Body of pancreas (tissue), 4 donors: ENCODE data around the gene EZH1. TPM values are rescaled to one million over a fixed set of nuclear protein-coding genes. Genes with fewer than 3 reads are reported as not detected.

Experiments
- ATAC-seq: fragments of 150-250 bp; one replicate; pipeline ENCODE4 v1.9.1; 2016
- DNase-seq, 4 donors: peaks; one replicate each; pipeline ENCODE4 v3.0.0-alpha.2; 2019
- H3K27ac ChIP-seq, 4 donors: fragments of 200-600 bp; sonication (generic); 1 replicate in 3 of 4; 2 replicates in 1 of 4; pipeline versions ENCODE4 v1.5.1 to v1.6.1; 2016 to 2019; ENCODE audit warnings: mild to moderate bottlenecking in 1 of 4, mixed read lengths in 1 of 4, moderate library complexity in 1 of 4
- H3K27me3 ChIP-seq, 2 donors: fragments of 200-600 bp; sonication (generic); one replicate each; pipeline ENCODE4 v1.6.0; 2016; ENCODE audit warnings: mild to moderate bottlenecking in 1 of 2
- H3K36me3 ChIP-seq, 2 donors: fragments of 200-600 bp; sonication (generic); replicated peaks in 1 of 2; 2 replicates each; pipeline ENCODE4 v1.5.1; 2016; ENCODE audit warnings: low read depth in 2 of 2; ENCODE audit not compliant: insufficient read depth in 1 of 2
- H3K4me1 ChIP-seq: fragments of 200-600 bp; sonication (generic); one replicate; pipeline ENCODE4 v1.6.0; 2016
- H3K4me3 ChIP-seq, 2 donors: fragments of 200-600 bp; sonication (generic); 1 replicate in 1 of 2; 2 replicates in 1 of 2; pipeline ENCODE4 v1.5.1; 2016 to 2019
- H3K9me3 ChIP-seq, 3 donors: fragments of 200-600 bp; sonication (generic); 1 replicate in 2 of 3; 2 replicates in 1 of 3; pipeline ENCODE4 v1.5.1; 2016
- CTCF ChIP-seq, 7 experiments: fragments of 450-650 bp in 4 of 7; fragments of 200-600 bp in 3 of 7; sonication (generic) in 3 of 7; IDR thresholded peaks; one replicate each; pipeline ENCODE4 v1.5.1; 2016 to 2019; ENCODE audit warnings: antibody characterized with exemption in 7 of 7
- POLR2A ChIP-seq, 3 donors: fragments of 450-650 bp; IDR thresholded peaks; one replicate each; pipeline ENCODE4 v1.6.1; 2016; ENCODE audit warnings: antibody characterized with exemption in 3 of 3, mild to moderate bottlenecking in 2 of 3
- WGBS, 2 donors: methylation state at CpG; one replicate each; pipeline ENCODE4 v1.1.5; 2017; 5-methylcytosine and 5-hydroxymethylcytosine counted together
- intact Hi-C: fragments of 100-400 bp; cut with DNase I; formaldehyde crosslinking; loops from one replicate; pipeline ENCODE4 v1.15.1; 2023
- total RNA-seq, 2 donors: library from RNA; depleted of rRNA; stranded (reverse); fragments of >200 nt; gene quantifications; one replicate each; pipeline ENCODE4 v1.1.0, GENCODE V29; 2016

The EZH1 gene
- total RNA-seq, 2 donors from 2014 or later = 19.1 to 28.5 TPM

- H3K36me3 ChIP-seq = peaks cover 16 to 25% of the 10 kb centered on the region in 2 donors
- WGBS, 2 donors = 82 to 84% methylated on average over 10 of the region's 10 CpGs
- no peak overlapping the region for H3K27ac ChIP-seq
- no peaks in the 10 kb centered on the region for H3K4me1 ChIP-seq
- TF ChIP-seq POLR2A (IDR thresholded peaks at IDR 0.05) (no peak), CTCF (IDR thresholded peaks at IDR 0.05) (no peak)
- no peak overlapping the region for H3K4me3 ChIP-seq
- DNase-seq (no peak), ATAC-seq (no peak)
- no peaks in the 10 kb centered on the region for H3K27me3 ChIP-seq
- H3K9me3 ChIP-seq = no peaks in the 10 kb centered on the region
- intact Hi-C loops = no loop called here
Measured at GRCh38 chr17:42700586-42701289, 44.1 kb downstream of the EZH1 start.

- 95 to 98% methylated on average over 4 of the region's 4 CpGs for WGBS, 2 donors
- Histone ChIP-seq H3K4me1 (no peaks in the 10 kb centered on the region), H3K9me3 (no peaks in the 10 kb centered on the region), H3K27ac (no peak overlapping the region), H3K4me3 (no peak overlapping the region), H3K36me3 (peaks cover 7 to 12% of the 10 kb centered on the region in 2 donors), H3K27me3 (no peaks in the 10 kb centered on the region)
- DNase-seq (no peak), ATAC-seq (no peak)
- TF ChIP-seq POLR2A (IDR thresholded peaks at IDR 0.05) (no peak), CTCF (IDR thresholded peaks at IDR 0.05) (no peak)
- intact Hi-C loops = loop anchor here (10.0 kb wide), 1 partner anchor 245 kb away; no protein-coding TSS in a partner anchor
Measured at GRCh38 chr17:42699415-42699740, 45.5 kb downstream of the EZH1 start.

- no peak for TF ChIP-seq POLR2A (IDR thresholded peaks at IDR 0.05)
- no peak for TF ChIP-seq CTCF (IDR thresholded peaks at IDR 0.05)
Measured at GRCh38 chr17:42698736-42699414, 46.0 kb downstream of the EZH1 start.

GRCh38 chr17:42697108-42697811, 47.6 kb downstream of the EZH1 start:
- no peaks in the 10 kb centered on the region for H3K27me3 ChIP-seq
- no peak overlapping the region for H3K4me3 ChIP-seq
- no peaks in the 10 kb centered on the region for H3K4me1 ChIP-seq
- DNase-seq (no peak), ATAC-seq (no peak)
- no peak overlapping the region for H3K27ac ChIP-seq
- no peak for TF ChIP-seq CTCF (IDR thresholded peaks at IDR 0.05)
- TF ChIP-seq POLR2A (IDR thresholded peaks at IDR 0.05) = no peak
- no peaks in the 10 kb centered on the region for H3K9me3 ChIP-seq
- 84 to 88% methylated on average over 19 of the region's 19 CpGs for WGBS, 2 donors
- intact Hi-C loops = loop anchor here (10.0 kb wide), 1 partner anchor 248 kb away; no protein-coding TSS in a partner anchor
- H3K36me3 ChIP-seq = peaks cover 0 to 4% of the 10 kb centered on the region in 2 donors

More at GRCh38 chr17:42698736-42699414, 46.0 kb downstream of the EZH1 start:
- Histone ChIP-seq H3K36me3 (peaks cover 4 to 8% of the 10 kb centered on the region in 2 donors), H3K4me3 (no peak overlapping the region), H3K27ac (no peak overlapping the region), H3K27me3 (no peaks in the 10 kb centered on the region), H3K4me1 (no peaks in the 10 kb centered on the region), H3K9me3 (no peaks in the 10 kb centered on the region)
- DNase-seq (peak in 1 of 4 donors; percentile 26), ATAC-seq (no peak)
- WGBS, 2 donors = 78 to 92% methylated on average over 2 of the region's 2 CpGs
- intact Hi-C loops = loop anchor here (10.0 kb wide), 1 partner anchor 246 kb away; no protein-coding TSS in a partner anchor
